HG02623 (cell line): ENCODE results near the gene SNX15.
A peak's percentile ranks its signal among the peaks of the same experiment; 100 is the strongest.
"Not testable (repeated sequence)": the region's sequence is repeated elsewhere in the genome, so short reads cannot be mapped to it uniquely, and the experiment has no call there.

Experiments used
- ATAC-seq: cut with Tn5 transposase; IDR thresholded peaks from one replicate; pipeline ENCODE4 v1.9.1; 2021; ENCODE audit warnings: moderate library complexity; ENCODE audit not compliant: unreplicated experiment

SNX15 gene

GRCh38 chr11:65027213-65028067 lies at the start of gene SNX15:
SNX15 (plus strand) TSS chr11:65027439; CDS start chr11:65027538, 99 bp downstream.
- ATAC-seq: peak; percentile 78

GRCh38 chr11:64983339-64983738 lies 43.9 kb upstream of the SNX15 start:
- ATAC-seq: not testable (repeated sequence)

GRCh38 chr11:64987998-64988854 lies 39.0 kb upstream of the SNX15 start:
- ATAC-seq: no peak

- ATAC-seq: no peak
These were observed 37.8 kb upstream of the SNX15 start for GRCh38 chr11:64989416-64989815.

DNA sequence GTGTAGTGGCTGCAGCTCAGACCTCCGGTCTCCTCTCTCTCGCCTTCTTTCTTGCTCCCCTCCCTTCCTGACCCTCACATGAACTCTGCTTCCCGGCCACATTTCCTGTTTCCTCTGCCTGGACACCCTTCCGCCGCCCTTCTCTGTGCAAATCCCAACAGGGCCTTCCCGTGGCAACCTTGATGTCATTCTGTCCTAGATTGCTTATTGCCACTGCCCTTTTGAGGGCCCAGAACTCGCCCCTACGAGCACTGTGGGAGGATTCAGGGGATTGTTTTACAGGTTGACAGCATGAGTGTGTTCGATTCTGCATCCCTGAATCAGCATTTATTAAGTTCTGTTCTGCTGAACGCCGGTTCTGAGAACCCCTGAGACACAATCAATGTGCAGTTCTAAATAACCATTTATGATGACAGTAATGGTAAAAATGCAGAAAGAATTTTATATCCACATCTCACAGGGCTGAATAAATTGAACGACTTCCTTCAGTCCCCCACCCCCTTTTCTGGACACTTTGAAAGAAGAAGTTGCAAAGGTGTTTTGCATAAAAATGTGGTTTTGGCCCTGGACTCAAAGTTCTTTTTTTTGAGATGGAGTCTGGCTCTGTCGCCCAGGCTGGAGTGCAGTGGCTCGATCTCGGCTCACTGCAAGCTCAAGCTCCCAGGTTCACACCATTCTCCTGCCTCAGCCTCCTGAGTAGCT lies 36.9 kb upstream of the SNX15 start:
- no peak for ATAC-seq

- ATAC-seq: no peak
These were observed 32.9 kb upstream of the SNX15 start for GRCh38 chr11:64994318-64994717.

GRCh38 chr11:64996327-64996709 lies 30.9 kb upstream of the SNX15 start:
- ATAC-seq: no peak

GRCh38 chr11:64996710-64997380 lies 30.4 kb upstream of the SNX15 start, which contains the start of gene BATF2:
BATF2 (minus strand) TSS chr11:64996971; CDS start chr11:64996914, 57 bp downstream.
- no peak for ATAC-seq

DNA sequence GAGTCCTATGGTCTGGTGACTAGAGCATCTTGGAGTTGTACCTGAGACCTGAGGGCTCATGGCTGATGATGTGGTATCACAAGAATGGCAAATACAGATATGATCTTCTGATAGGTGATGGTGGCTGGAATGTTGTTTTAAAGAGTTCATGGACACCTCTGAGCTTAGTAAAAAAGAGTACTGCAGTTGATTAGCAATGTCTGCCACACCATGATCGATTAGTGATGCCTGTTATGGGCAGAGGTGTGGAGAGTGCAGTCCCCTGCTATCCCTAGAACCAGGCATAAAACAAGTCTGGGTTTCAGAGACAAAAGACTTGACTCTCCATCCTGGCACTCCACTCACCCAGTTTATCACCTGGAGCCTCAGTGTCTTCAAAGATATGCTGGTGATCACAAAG lies 29.1 kb upstream of the SNX15 start:
- no peak for ATAC-seq

DNA sequence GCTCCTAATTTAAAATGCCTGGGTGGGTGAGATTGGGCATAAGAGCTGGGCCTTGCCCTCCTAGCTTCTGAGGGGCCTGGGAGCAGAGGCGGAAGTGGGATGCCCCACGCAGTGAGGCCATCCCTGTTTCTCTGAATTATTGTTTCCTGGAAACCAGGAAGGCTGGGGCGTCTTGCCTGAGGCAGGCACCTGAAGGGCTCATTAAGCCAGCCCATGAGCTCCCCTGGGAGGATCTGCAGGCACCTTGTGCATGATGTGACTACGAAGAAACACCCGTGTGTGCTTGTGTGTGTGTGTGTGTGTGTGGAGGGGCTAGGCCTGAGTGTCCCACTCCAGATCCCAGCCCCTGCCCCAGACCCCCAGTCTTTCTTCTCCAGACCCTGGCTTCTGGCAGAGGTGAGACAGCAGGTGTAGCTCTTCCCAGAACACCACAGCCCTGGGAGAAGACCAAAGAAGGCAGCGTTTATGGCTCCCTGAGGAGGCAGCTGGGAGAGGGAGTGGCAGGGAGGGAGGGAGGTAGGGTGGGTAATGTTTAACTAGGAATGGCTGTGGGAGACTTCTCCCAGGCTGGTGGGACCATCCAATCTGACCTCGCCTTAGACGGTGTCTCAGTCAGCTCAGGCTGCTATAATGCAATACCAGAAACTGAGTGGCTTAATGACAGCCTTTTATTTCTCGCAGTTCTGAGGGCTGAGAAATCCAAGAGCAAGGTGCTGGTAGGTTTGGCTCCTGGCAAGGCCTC lies 28.4 kb upstream of the SNX15 start:
- ATAC-seq: no peak

DNA sequence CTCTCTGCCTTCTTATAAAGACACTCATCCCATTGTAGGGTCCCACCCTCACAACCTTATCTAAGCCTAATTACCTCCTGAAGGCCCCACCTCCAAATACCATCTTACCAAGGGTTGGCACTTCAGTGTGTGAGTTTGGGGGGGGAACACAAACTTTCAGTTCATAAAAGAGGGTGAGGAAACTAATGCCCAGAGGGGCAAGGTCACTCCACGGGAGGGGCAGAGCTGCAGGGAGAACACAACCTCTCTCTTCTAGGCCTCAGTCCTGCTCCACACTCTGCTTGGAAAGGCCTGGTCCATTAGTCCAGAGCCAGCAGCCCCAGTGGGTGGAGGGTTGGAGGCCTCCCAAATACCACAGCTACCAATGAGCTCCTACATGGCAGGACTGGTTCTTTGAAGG lies 27.8 kb upstream of the SNX15 start:
- no peak for ATAC-seq

- no peak for ATAC-seq
These were observed 24.5 kb upstream of the SNX15 start for GRCh38 chr11:65002706-65003105.

DNA sequence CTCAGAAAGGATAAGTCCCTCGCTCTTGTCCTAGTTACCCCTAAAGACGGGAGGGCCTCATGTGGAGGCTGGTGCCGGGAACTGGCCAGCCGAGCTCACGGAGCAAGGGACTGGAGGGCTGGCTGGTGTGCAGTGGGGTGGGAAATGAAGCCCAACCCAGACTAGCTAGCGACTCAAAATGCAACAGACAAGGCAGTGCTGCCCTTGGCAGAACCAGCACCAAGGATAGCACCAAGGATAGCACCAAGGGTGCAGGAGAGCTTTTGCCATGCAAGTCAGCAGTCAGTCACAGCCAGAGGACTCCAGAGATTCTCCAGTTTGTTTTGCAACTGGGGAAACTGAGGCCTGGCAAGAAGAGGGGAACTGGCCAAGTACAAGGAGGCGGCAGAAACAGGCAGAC lies 24.0 kb upstream of the SNX15 start:
- no peak for ATAC-seq

DNA sequence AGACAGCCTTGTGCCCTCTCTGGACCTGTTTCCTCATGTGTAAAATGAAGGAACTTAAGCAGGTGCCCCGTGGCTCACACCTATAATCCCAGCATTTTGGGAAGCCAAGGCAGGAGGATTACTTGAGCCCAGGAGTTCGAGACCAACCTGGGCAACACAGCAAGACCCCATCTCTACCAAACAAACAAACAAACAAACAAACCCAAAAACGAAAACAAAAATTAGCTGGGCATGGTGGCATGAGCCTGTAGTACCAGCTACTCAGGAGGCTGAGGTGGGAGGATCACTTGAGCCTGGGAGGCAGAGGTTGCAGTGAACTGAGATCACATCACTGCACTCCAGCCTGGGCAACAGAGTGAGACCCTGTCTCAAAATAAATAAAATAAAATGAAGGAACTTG lies 23.3 kb upstream of the SNX15 start:
- ATAC-seq: not testable (repeated sequence)

DNA sequence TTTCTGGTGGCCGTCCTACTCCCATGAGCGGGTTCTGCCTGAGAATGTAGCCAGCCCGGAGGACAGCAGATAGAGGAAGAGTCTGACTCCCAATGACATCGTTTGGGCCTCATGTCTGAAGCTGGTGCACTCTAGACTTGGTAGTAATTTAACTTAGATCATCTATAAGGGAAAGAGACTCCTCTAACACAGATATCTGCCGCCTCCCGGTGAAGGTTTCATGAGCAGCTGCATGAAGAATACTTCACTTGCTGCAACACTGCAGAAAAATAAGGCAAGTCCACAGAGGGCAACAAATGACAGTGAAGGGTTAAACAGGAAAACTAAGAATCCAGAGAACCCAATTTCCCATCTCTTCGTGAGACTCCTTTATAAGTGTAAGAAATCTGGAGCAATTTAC lies 19.2 kb upstream of the SNX15 start:
- no peak for ATAC-seq

DNA sequence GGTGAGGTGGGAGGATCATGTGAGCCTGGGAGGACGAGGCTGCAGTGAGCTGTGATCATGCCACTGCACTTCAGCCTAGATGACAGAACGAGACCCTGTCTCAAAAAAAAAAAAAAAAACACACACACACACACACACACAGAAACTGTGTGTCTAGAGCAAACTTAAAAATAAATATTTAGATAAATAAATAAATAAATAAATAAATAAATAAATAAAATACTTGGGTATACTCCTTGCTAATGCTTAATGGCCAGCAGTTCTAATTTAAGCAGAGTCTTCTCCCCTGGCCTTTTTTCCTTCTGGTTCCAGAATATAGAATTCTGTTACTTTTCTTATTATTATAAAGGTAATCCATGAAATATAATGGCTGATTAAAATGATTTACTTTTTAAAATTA lies 18.4 kb upstream of the SNX15 start:
- no peak for ATAC-seq

- peak; percentile 52 for ATAC-seq
These were observed 13.9 kb upstream of the SNX15 start for GRCh38 chr11:65013130-65013887.

- peak; percentile 59 for ATAC-seq
These were observed 13.1 kb upstream of the SNX15 start, which contains the start of gene ARL2 for GRCh38 chr11:65013888-65014725. ARL2 (plus strand) TSS chr11:65014160; CDS start chr11:65014208, 48 bp downstream.
